HG03060 (cell line): ENCODE measurements around the gene CRYBG1.

Experiments
- ATAC-seq: cut with Tn5 transposase; IDR thresholded peaks from one replicate; pipeline ENCODE4 v1.9.1; 2021; ENCODE audit warnings: low read depth, moderate number of reproducible peaks; ENCODE audit not compliant: unreplicated experiment

Gene CRYBG1

GRCh38 chr6:106360410-106360988 is at the start of gene CRYBG1:
Gene CRYBG1 (plus strand): TSS chr6:106360717. CDS start chr6:106360909, 192 bp downstream.
- ATAC-seq = no peak

GRCh38 chr6:106315765-106316374 is 44.6 kb upstream of the CRYBG1 start:
- ATAC-seq = no peak

- no peak for ATAC-seq
Measured at GRCh38 chr6:106316375-106316766, 44.1 kb upstream of the CRYBG1 start.

GRCh38 chr6:106318061-106318460 is 42.5 kb upstream of the CRYBG1 start:
- no peak for ATAC-seq

- ATAC-seq = no peak
Measured at GRCh38 chr6:106318851-106319250, 41.7 kb upstream of the CRYBG1 start.

GRCh38 chr6:106321940-106322339 is 38.6 kb upstream of the CRYBG1 start:
- no peak for ATAC-seq

GRCh38 chr6:106324726-106325335 is 35.7 kb upstream of the CRYBG1 start:
- no peak for ATAC-seq

GRCh38 chr6:106325336-106326178 is 35.0 kb upstream of the CRYBG1 start, which contains the start of gene ATG5:
Gene ATG5 (minus strand): TSS chr6:106325760. CDS start chr6:106316208, 9,552 bp downstream.
- ATAC-seq = peak; percentile 93

- no peak for ATAC-seq
Measured at GRCh38 chr6:106334646-106335448, 25.7 kb upstream of the CRYBG1 start.

GRCh38 chr6:106339334-106340029 is 21.0 kb upstream of the CRYBG1 start:
- no peak for ATAC-seq

GRCh38 chr6:106347219-106347618 is 13.3 kb upstream of the CRYBG1 start:
- no peak for ATAC-seq

- no peak for ATAC-seq
Measured at GRCh38 chr6:106356378-106356777, 4.1 kb upstream of the CRYBG1 start.

GRCh38 chr6:106359959-106360409 is 533 bp upstream of the CRYBG1 start:
- ATAC-seq = no peak

- no peak for ATAC-seq
Measured at GRCh38 chr6:106360989-106361430, 493 bp downstream of the CRYBG1 start.

GRCh38 chr6:106363401-106364138 is 3.1 kb downstream of the CRYBG1 start:
- ATAC-seq = no peak

- ATAC-seq = no peak
Measured at GRCh38 chr6:106369739-106370138, 9.2 kb downstream of the CRYBG1 start.

GRCh38 chr6:106370639-106371038 is 10.1 kb downstream of the CRYBG1 start:
- ATAC-seq = no peak

- ATAC-seq = no peak
Measured at GRCh38 chr6:106372838-106373501, 12.5 kb downstream of the CRYBG1 start.
